ENCODE measurements around the gene GLI2.

DNA sequence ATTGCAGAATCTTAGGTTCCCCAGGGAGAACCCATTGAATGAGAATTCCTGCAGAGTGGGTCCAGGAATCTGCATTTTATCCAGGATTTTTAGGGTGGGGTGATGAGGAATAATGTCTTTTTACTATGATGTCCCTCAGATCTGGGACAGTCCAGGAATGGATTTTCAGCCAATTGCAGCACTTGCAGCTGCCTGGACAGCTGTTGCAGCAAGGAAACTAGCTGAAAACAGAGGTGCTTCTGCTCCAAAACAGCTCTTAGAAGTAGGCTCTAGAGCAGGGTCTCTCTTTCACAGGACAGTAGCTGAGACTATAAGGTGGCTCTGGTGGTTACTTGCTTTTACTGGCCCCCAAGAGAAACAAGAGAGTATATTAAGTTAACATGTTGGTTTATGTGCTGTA, 9.1 kb downstream of the GLI2 start:
- TF ChIP-seq, protein P1, sequence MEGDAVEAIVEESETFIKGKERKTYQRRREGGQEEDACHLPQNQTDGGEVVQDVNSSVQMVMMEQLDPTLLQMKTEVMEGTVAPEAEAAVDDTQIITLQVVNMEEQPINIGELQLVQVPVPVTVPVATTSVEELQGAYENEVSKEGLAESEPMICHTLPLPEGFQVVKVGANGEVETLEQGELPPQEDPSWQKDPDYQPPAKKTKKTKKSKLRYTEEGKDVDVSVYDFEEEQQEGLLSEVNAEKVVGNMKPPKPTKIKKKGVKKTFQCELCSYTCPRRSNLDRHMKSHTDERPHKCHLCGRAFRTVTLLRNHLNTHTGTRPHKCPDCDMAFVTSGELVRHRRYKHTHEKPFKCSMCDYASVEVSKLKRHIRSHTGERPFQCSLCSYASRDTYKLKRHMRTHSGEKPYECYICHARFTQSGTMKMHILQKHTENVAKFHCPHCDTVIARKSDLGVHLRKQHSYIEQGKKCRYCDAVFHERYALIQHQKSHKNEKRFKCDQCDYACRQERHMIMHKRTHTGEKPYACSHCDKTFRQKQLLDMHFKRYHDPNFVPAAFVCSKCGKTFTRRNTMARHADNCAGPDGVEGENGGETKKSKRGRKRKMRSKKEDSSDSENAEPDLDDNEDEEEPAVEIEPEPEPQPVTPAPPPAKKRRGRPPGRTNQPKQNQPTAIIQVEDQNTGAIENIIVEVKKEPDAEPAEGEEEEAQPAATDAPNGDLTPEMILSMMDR (conservative IDR thresholded peaks at IDR 0.05 in 1 of 2, IDR thresholded peaks at IDR 0.05 in 1 of 2; ENCODE audit: low read depth in 1 of 2, low read length in 2 of 2) = no peak
- no peak for TF ChIP-seq EZH2 (IDR thresholded peaks at IDR 0.05; ENCODE audit: low read length, missing control alignments)

Measured in fibroblast of lung (primary cell).